ENCODE measurements around the gene SUN1. TPM values are rescaled to one million over a fixed set of nuclear protein-coding genes. Genes with fewer than 3 reads are reported as not detected.

SUN1 gene
- total RNA-seq, 1 experiment from 2014 or later = 181 TPM

GRCh38 chr7:891291-891690 lies 59.0 kb downstream of the SUN1 start:
- no peak overlapping the region for H3K4me2 ChIP-seq (ENCODE audit: low read length)
- ATAC-seq (no peak), DNase-seq (ENCODE audit: low read depth, low spot score) (no peak)
- no TSS peak for BruUV-seq (replicated peaks)
- TF ChIP-seq ZNF274 (IDR thresholded peaks at IDR 0.05; ENCODE audit: low read depth, low read length) (no peak), SRF (IDR thresholded peaks at IDR 0.05; ENCODE audit: low read depth) (no peak), SP1 (IDR thresholded peaks at IDR 0.05; ENCODE audit: low read depth) (no peak), EZH2phosphoT487 (IDR thresholded peaks at IDR 0.05; ENCODE audit: borderline replicate concordance) (no peak), MAX (IDR thresholded peaks at IDR 0.05) (no peak), EZH2 (IDR thresholded peaks at IDR 0.05) (no peak)
- H3K4me3 ChIP-seq (replicated peaks in 1 of 2; ENCODE audit: low read depth in 1 of 2, low read length in 2 of 2) = no peak overlapping the region
- H3K36me3 ChIP-seq (ENCODE audit: control insufficient read depth in 1 of 2, insufficient read depth in 2 of 2, low read length in 2 of 2) = peaks cover 4 to 31% of the 10 kb centered on the region in 2 experiments; a peak in 3 of 4 replicates
- H3K27ac ChIP-seq (ENCODE audit: low read depth, low read length) = no peak overlapping the region
- H3K9me2 ChIP-seq (ENCODE audit: insufficient read depth) = no peaks in the 10 kb centered on the region
- H4K20me1 ChIP-seq (ENCODE audit: insufficient read depth) = no peaks in the 10 kb centered on the region
- intact Hi-C loops (cut with micrococcal nuclease) = no loop called here
- ChIA-PET RAD21 (ENCODE audit: low non-redundant PET in 1 of 2, low total read pairs in 2 of 2, uncharacterized antibody in 2 of 2, unreplicated experiment in 2 of 2) (no interaction called here), CTCF (no interaction called here), POLR2A (no interaction called here)
- H3K9me3 ChIP-seq (ENCODE audit: control insufficient read depth in 1 of 2, insufficient read depth in 1 of 2, low read depth in 1 of 2, low read length in 2 of 2) = no peaks in the 10 kb centered on the region
- no peak overlapping the region for H2AFZ ChIP-seq (ENCODE audit: low read depth, low read length, poor library complexity, severe bottlenecking)
- no peaks in the 10 kb centered on the region for H3K4me1 ChIP-seq (ENCODE audit: control insufficient read depth in 1 of 2, insufficient read depth in 2 of 2, low read length in 2 of 2)
- no peak overlapping the region for H3K9ac ChIP-seq (ENCODE audit: low read length)
- peaks cover 33% of the 10 kb centered on the region for H3K79me2 ChIP-seq (ENCODE audit: insufficient read depth, low read length)
- no peaks in the 10 kb centered on the region for H3K27me3 ChIP-seq (ENCODE audit: insufficient read depth, low read length)

DNA sequence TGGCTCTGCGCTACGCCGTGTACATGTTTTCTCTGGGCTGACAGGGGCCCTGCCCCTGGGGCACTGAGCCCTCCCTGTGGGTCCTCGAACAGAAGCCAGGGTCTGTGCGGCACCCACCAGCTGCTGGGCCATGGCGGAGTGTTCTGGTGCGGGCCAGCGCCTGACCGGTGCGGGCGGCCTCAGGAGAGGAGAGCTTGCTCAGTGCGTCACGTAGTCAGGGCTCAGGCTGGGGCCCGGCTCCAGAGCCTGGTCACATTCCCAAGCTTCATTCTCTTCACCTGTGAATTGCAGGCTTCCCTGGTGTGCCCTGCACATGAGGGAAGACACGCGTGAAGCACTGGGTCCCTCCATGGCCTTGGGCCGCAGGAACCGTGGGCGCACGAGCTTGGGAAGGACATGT lies 59.5 kb downstream of the SUN1 start:
- ChIA-PET CTCF (no interaction called here), RAD21 (ENCODE audit: low non-redundant PET in 1 of 2, low total read pairs in 2 of 2, uncharacterized antibody in 2 of 2, unreplicated experiment in 2 of 2) (no interaction called here), POLR2A (no interaction called here)
- H3K36me3 ChIP-seq (ENCODE audit: control insufficient read depth in 1 of 2, insufficient read depth in 2 of 2, low read length in 2 of 2) = peaks cover 4 to 31% of the 10 kb centered on the region in 2 experiments; a peak in 3 of 4 replicates
- no peak overlapping the region for H3K9ac ChIP-seq (ENCODE audit: low read length)
- ATAC-seq (no peak), DNase-seq (ENCODE audit: low read depth, low spot score) (no peak)
- no peaks in the 10 kb centered on the region for H3K4me1 ChIP-seq (ENCODE audit: control insufficient read depth in 1 of 2, insufficient read depth in 2 of 2, low read length in 2 of 2)
- H3K9me3 ChIP-seq (ENCODE audit: control insufficient read depth in 1 of 2, insufficient read depth in 1 of 2, low read depth in 1 of 2, low read length in 2 of 2) = no peaks in the 10 kb centered on the region
- H3K79me2 ChIP-seq (ENCODE audit: insufficient read depth, low read length) = peaks cover 27% of the 10 kb centered on the region
- no peaks in the 10 kb centered on the region for H3K27me3 ChIP-seq (ENCODE audit: insufficient read depth, low read length)
- H3K9me2 ChIP-seq (ENCODE audit: insufficient read depth) = no peaks in the 10 kb centered on the region
- H4K20me1 ChIP-seq (ENCODE audit: insufficient read depth) = no peaks in the 10 kb centered on the region
- no peak overlapping the region for H2AFZ ChIP-seq (ENCODE audit: low read depth, low read length, poor library complexity, severe bottlenecking)
- no peak overlapping the region for H3K27ac ChIP-seq (ENCODE audit: low read depth, low read length)
- no peak overlapping the region for H3K4me3 ChIP-seq (replicated peaks in 1 of 2; ENCODE audit: low read depth in 1 of 2, low read length in 2 of 2)
- H3K4me2 ChIP-seq (ENCODE audit: low read length) = no peak overlapping the region
- intact Hi-C loops (cut with micrococcal nuclease) = no loop called here
- BruUV-seq (replicated peaks) = no TSS peak
- no peak for TF ChIP-seq CTCF (IDR thresholded peaks at IDR 0.05 in 2 of 3, conservative IDR thresholded peaks at IDR 0.05 in 1 of 3; ENCODE audit: borderline replicate concordance in 1 of 3, insufficient read depth in 1 of 3, low read depth in 2 of 3, low read length in 2 of 3)
- TF ChIP-seq YY1 (IDR thresholded peaks at IDR 0.05; ENCODE audit: extremely low read depth, insufficient replicate concordance, low read depth, low read length) = no peak
- no peak for TF ChIP-seq ATF3 (IDR thresholded peaks at IDR 0.05)
- no peak for TF ChIP-seq EZH2 (IDR thresholded peaks at IDR 0.05)
- TF ChIP-seq EZH2phosphoT487 (IDR thresholded peaks at IDR 0.05; ENCODE audit: borderline replicate concordance) = no peak
- no peak for TF ChIP-seq CBX3 (IDR thresholded peaks at IDR 0.05; ENCODE audit: low read depth)
- TF ChIP-seq TCF7L2 (IDR thresholded peaks at IDR 0.05; ENCODE audit: borderline replicate concordance, extremely low read depth, insufficient read depth, insufficient read length) = no peak
- TF ChIP-seq ZNF274 (IDR thresholded peaks at IDR 0.05; ENCODE audit: low read depth, low read length) = no peak
- no peak for TF ChIP-seq ZFX (IDR thresholded peaks at IDR 0.05)
- no peak for TF ChIP-seq POLR2AphosphoS5 (IDR thresholded peaks at IDR 0.05; ENCODE audit: low read depth, low read length)
- no peak for TF ChIP-seq CEBPB (IDR thresholded peaks at IDR 0.05; ENCODE audit: low read depth)
- TF ChIP-seq, protein P1, sequence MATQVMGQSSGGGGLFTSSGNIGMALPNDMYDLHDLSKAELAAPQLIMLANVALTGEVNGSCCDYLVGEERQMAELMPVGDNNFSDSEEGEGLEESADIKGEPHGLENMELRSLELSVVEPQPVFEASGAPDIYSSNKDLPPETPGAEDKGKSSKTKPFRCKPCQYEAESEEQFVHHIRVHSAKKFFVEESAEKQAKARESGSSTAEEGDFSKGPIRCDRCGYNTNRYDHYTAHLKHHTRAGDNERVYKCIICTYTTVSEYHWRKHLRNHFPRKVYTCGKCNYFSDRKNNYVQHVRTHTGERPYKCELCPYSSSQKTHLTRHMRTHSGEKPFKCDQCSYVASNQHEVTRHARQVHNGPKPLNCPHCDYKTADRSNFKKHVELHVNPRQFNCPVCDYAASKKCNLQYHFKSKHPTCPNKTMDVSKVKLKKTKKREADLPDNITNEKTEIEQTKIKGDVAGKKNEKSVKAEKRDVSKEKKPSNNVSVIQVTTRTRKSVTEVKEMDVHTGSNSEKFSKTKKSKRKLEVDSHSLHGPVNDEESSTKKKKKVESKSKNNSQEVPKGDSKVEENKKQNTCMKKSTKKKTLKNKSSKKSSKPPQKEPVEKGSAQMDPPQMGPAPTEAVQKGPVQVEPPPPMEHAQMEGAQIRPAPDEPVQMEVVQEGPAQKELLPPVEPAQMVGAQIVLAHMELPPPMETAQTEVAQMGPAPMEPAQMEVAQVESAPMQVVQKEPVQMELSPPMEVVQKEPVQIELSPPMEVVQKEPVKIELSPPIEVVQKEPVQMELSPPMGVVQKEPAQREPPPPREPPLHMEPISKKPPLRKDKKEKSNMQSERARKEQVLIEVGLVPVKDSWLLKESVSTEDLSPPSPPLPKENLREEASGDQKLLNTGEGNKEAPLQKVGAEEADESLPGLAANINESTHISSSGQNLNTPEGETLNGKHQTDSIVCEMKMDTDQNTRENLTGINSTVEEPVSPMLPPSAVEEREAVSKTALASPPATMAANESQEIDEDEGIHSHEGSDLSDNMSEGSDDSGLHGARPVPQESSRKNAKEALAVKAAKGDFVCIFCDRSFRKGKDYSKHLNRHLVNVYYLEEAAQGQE (IDR thresholded peaks at IDR 0.05; ENCODE audit: low read depth) = no peak
- TF ChIP-seq EGR1 (IDR thresholded peaks at IDR 0.05; ENCODE audit: low read depth) = no peak
